Measurements from ENCODE around the gene FAM163A.

The FAM163A gene

DNA sequence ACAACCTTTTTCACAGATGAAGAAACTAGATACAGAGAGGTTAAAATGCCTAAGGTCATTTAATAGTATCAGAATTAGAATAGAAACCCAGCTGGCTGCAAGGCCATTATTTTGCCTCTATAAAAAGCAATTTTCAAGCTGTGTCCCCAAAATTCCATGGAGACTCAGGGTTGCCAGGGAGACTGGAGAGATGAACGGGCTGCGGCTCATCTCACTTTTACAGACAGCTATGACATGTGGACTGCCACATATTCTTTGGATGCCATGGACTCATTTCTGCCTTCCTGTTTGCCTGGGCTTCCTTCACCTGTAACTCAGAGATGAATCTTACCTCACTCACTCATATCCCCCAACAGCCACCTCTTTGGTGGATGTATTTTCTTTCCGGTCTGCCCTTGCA is 117.6 kb downstream of the FAM163A start:
- no peak for DNase-seq

DNA sequence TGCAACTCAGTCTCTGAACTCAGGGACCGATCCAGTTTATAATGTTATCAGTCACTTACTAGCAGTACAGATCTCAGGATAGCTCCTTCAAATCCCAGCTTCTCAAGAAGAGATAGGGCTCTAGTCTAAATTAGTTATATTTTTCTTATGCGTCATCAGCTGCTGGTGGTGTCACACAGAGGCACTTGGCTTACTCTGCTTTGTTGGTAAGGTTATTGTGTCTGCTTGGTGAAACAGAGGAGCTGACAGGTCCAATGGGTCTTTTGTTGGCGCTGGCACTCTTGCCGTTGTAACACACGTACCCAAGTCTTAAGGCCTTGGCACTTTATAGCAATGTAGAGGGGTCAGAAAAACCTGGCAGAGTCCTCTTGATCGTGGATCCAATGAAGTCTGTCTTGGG is 122.3 kb downstream of the FAM163A start:
- no peak for DNase-seq

Data from fibroblast of upper back skin (primary cell).